WERI-Rb-1 (cell line): Measurements from ENCODE around the gene CDON.

Experiments
- DNase-seq: peaks from one replicate; pipeline ENCODE4 v3.0.0-alpha.2; 2020
- H3K27ac ChIP-seq: fragments of 250-450 bp; sonication (Bioruptor Pico); 2 replicates; pipeline ENCODE4 v1.5.1; 2020; ENCODE audit warnings: mild to moderate bottlenecking, moderate library complexity
- H3K27me3 ChIP-seq: fragments of 250-450 bp; sonication (Bioruptor Pico); 2 replicates; pipeline ENCODE4 v1.5.1; 2021; ENCODE audit warnings: mild to moderate bottlenecking, low read depth, moderate library complexity; ENCODE audit not compliant: insufficient read depth, severe bottlenecking
- H3K36me3 ChIP-seq: fragments of 250-450 bp; sonication (Bioruptor Pico); 2 replicates; pipeline ENCODE4 v1.5.1; 2020; ENCODE audit warnings: mild to moderate bottlenecking, moderate library complexity
- H3K4me3 ChIP-seq: 2 replicates; pipeline ENCODE4 v1.5.1; 2011; ENCODE audit warnings: low read depth, mild to moderate bottlenecking, control low read depth, low read length
- H3K9me3 ChIP-seq: fragments of 250-450 bp; sonication (Bioruptor Pico); 2 replicates; pipeline ENCODE4 v1.5.1; 2021; ENCODE audit warnings: mild to moderate bottlenecking, moderate library complexity; ENCODE audit not compliant: severe bottlenecking
- CTCF ChIP-seq: IDR thresholded peaks from 2 replicates; pipeline ENCODE4 v1.5.1; 2011; ENCODE audit warnings: low read depth, mild to moderate bottlenecking, control low read depth, inconsistent platforms, low read length

The CDON gene

GRCh38 chr11:126025822-126026221 is 36.8 kb downstream of the CDON start:
- Histone ChIP-seq H3K27me3 (no peaks in the 10 kb centered on the region), H3K9me3 (no peaks in the 10 kb centered on the region), H3K36me3 (peaks cover 6% of the 10 kb centered on the region; the same call in 1 of the 2 replicates), H3K27ac (no peak overlapping the region), H3K4me3 (no peak overlapping the region)
- TF ChIP-seq CTCF, result no peak
- no peak for DNase-seq

GRCh38 chr11:126024123-126024522 is 38.5 kb downstream of the CDON start:
- no peak overlapping the region for H3K4me3 ChIP-seq
- TF ChIP-seq CTCF, result no peak
- DNase-seq, result no peak
- no peak overlapping the region for H3K27ac ChIP-seq
- no peaks in the 10 kb centered on the region for H3K9me3 ChIP-seq
- H3K27me3 ChIP-seq, result no peaks in the 10 kb centered on the region
- H3K36me3 ChIP-seq, result peaks cover 20% of the 10 kb centered on the region

DNA sequence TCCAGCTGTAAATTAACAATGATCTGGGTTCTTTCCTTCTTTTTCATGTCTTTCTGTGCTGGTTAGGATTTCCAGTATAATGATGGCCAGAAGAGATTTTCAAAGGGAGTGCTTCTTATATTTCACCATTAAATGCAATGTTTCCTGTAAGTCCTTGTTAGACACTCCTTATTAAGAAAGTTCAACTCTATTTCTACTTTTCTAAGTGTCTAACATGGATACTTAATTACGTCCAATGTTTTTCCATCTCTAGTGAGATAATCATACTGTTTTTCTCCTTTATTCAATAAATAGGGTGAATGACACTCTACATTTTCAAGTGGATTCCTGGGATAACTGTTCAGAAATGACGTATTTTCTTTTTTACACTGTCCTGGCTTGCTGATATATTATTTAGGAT is 49.8 kb downstream of the CDON start:
- H3K4me3 ChIP-seq, result no peak overlapping the region
- H3K27ac ChIP-seq, result no peak overlapping the region
- no peaks in the 10 kb centered on the region for H3K27me3 ChIP-seq
- no peak for TF ChIP-seq CTCF
- H3K9me3 ChIP-seq, result no peaks in the 10 kb centered on the region
- no peak for DNase-seq
- H3K36me3 ChIP-seq, result peaks cover 30% of the 10 kb centered on the region

DNA sequence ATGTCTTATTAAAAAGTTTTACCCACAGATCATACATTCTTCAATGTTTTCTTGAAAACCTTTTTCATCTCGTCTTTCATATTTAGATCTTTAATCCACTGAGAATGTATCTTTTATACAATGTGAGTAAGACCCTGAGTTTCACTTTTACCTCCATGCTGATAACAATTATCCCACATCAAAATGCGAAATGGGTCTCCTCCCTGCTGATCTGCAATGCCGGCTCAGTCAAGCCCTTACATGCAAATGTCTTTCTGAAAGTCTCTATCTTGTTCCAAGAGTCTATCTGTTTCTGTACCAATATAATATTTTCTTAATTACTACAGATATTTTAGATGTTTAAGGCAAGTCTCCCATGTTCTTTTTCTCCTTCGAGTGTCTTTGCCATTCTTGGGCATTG is 50.9 kb downstream of the CDON start:
- Histone ChIP-seq H3K4me3 (no peak overlapping the region), H3K27ac (no peak overlapping the region), H3K9me3 (no peaks in the 10 kb centered on the region), H3K36me3 (peaks cover 25% of the 10 kb centered on the region), H3K27me3 (no peaks in the 10 kb centered on the region)
- DNase-seq, result no peak
- TF ChIP-seq CTCF, result no peak

- Histone ChIP-seq H3K27ac (no peak overlapping the region), H3K9me3 (no peaks in the 10 kb centered on the region)
Observed at GRCh38 chr11:126011265-126011664, 51.4 kb downstream of the CDON start.

More at GRCh38 chr11:126011265-126011664, 51.4 kb downstream of the CDON start:
- H3K27me3 ChIP-seq, result no peaks in the 10 kb centered on the region
- DNase-seq, result no peak
- H3K4me3 ChIP-seq, result no peak overlapping the region
- H3K36me3 ChIP-seq, result peaks cover 25% of the 10 kb centered on the region
- no peak for TF ChIP-seq CTCF
